Mesenchymal stem cell (in vitro differentiated cells and primary cell): Measurements from ENCODE around the gene HYDIN. TPM values are rescaled to one million over a fixed set of nuclear protein-coding genes. Genes with fewer than 3 reads are reported as not detected.
A peak's percentile ranks its signal among the peaks of the same experiment; 100 is the strongest.

ENCODE experiments used
- DNase-seq: peaks from one replicate; pipeline ENCODE4 v3.0.0-alpha.2; 2013
- H2AFZ ChIP-seq: one replicate; pipeline ENCODE4 v1.6.1; 2013; ENCODE audit warnings: low read depth, mild to moderate bottlenecking, control low read depth, inconsistent platforms, low read length, moderate library complexity
- H2AK5ac ChIP-seq: 2 replicates; pipeline ENCODE4 v1.6.1; 2013; ENCODE audit warnings: low read length, moderate library complexity, mild to moderate bottlenecking, inconsistent platforms; ENCODE audit not compliant: severe bottlenecking
- H2BK120ac ChIP-seq: one replicate; pipeline ENCODE4 v1.6.1; 2013; ENCODE audit warnings: low read depth, mild to moderate bottlenecking, inconsistent platforms, low read length, moderate library complexity
- H2BK12ac ChIP-seq, 2 experiments: one replicate each; pipeline ENCODE4 v1.6.1; 2013; ENCODE audit warnings: inconsistent platforms in 2 of 2, low read length in 2 of 2, mild to moderate bottlenecking in 2 of 2, moderate library complexity in 2 of 2, control low read depth in 1 of 2
- H2BK15ac ChIP-seq: one replicate; pipeline ENCODE4 v1.6.1; 2013; ENCODE audit warnings: mild to moderate bottlenecking, low read depth, inconsistent platforms; ENCODE audit not compliant: poor library complexity, severe bottlenecking
- H2BK5ac ChIP-seq: 2 replicates; pipeline ENCODE4 v1.6.1; 2013; ENCODE audit warnings: low read depth, mild to moderate bottlenecking, low read length, control low read depth, inconsistent platforms; ENCODE audit not compliant: poor library complexity, severe bottlenecking
- H3K14ac ChIP-seq, 2 experiments: one replicate each; pipeline ENCODE4 v1.6.1; 2013; ENCODE audit warnings: inconsistent platforms in 2 of 2, low read length in 2 of 2, control low read depth in 1 of 2, mild to moderate bottlenecking in 1 of 2, moderate library complexity in 1 of 2
- H3K18ac ChIP-seq, 2 experiments: one replicate each; pipeline ENCODE4 v1.6.1; 2013; ENCODE audit warnings: inconsistent platforms in 2 of 2, low read length in 2 of 2, control low read depth in 1 of 2, low read depth in 1 of 2, mild to moderate bottlenecking in 1 of 2
- H3K23ac ChIP-seq, 2 experiments: one replicate each; pipeline ENCODE4 v1.6.1; 2013; ENCODE audit warnings: inconsistent platforms in 2 of 2, low read length in 2 of 2, mild to moderate bottlenecking in 2 of 2, moderate library complexity in 2 of 2, control low read depth in 1 of 2
- H3K27ac ChIP-seq: 2 replicates; pipeline ENCODE4 v1.5.1; 2013; ENCODE audit warnings: mild to moderate bottlenecking, moderate library complexity, low read length, control low read depth, inconsistent platforms; ENCODE audit not compliant: poor library complexity, severe bottlenecking
- H3K27me3 ChIP-seq, 2 experiments: 2 replicates each; pipeline versions ENCODE4 v1.6.1 to v1.7.0; 2013; ENCODE audit warnings: low read length in 2 of 2, mild to moderate bottlenecking in 2 of 2, moderate library complexity in 2 of 2, control low read depth in 1 of 2, inconsistent platforms in 1 of 2; ENCODE audit not compliant: control insufficient read depth in 1 of 2, insufficient read depth in 1 of 2
- H3K36me3 ChIP-seq, 2 experiments: 2 replicates each; pipeline versions ENCODE4 v1.6.1 to v1.7.0; 2013; ENCODE audit warnings: low read length in 2 of 2, control low read depth in 1 of 2, inconsistent platforms in 1 of 2, low read depth in 1 of 2, mild to moderate bottlenecking in 1 of 2; ENCODE audit not compliant: insufficient read depth in 2 of 2, control insufficient read depth in 1 of 2
- H3K4ac ChIP-seq, 2 experiments: one replicate each; pipeline ENCODE4 v1.6.1; 2013; ENCODE audit warnings: inconsistent platforms in 2 of 2, low read length in 2 of 2, mild to moderate bottlenecking in 2 of 2, moderate library complexity in 2 of 2, control low read depth in 1 of 2, low read depth in 1 of 2
- H3K4me1 ChIP-seq: 2 replicates; pipeline ENCODE4 v1.6.1; 2013; ENCODE audit warnings: low read depth, low read length, control low read depth; ENCODE audit not compliant: control insufficient read depth, insufficient read depth
- H3K4me2 ChIP-seq: 2 replicates; pipeline ENCODE4 v1.6.1; 2013; ENCODE audit warnings: low read length, mild to moderate bottlenecking, inconsistent platforms; ENCODE audit not compliant: poor library complexity, severe bottlenecking
- H3K4me3 ChIP-seq, 2 experiments: 2 replicates each; pipeline versions ENCODE4 v1.5.1 to v1.7.0; 2013; ENCODE audit warnings: low read length in 2 of 2, mild to moderate bottlenecking in 2 of 2, control low read depth in 1 of 2, low read depth in 1 of 2; ENCODE audit not compliant: insufficient read depth in 1 of 2
- H3K79me1 ChIP-seq: replicated peaks from 2 replicates; pipeline ENCODE4 v1.6.1; 2013; ENCODE audit warnings: mild to moderate bottlenecking, control low read depth, low read length, inconsistent platforms; ENCODE audit not compliant: poor library complexity, severe bottlenecking
- H3K9ac ChIP-seq: 2 replicates; pipeline ENCODE4 v1.7.0; 2013; ENCODE audit warnings: mild to moderate bottlenecking, low read length, moderate library complexity
- H3K9me3 ChIP-seq: 2 replicates; pipeline ENCODE4 v1.7.0; 2013; ENCODE audit warnings: mild to moderate bottlenecking, low read length; ENCODE audit not compliant: control insufficient read depth
- H4K8ac ChIP-seq: one replicate; pipeline ENCODE4 v1.6.1; 2013; ENCODE audit warnings: inconsistent platforms, mild to moderate bottlenecking, low read length, moderate library complexity
- H4K91ac ChIP-seq: one replicate; pipeline ENCODE4 v1.6.1; 2013; ENCODE audit warnings: mild to moderate bottlenecking, low read length, inconsistent platforms
- WGBS: methylation state at CpG from one replicate; pipeline ENCODE4 v1.1.7; 2013; ENCODE audit warnings: mixed read lengths; 5-methylcytosine and 5-hydroxymethylcytosine counted together
- polyA plus RNA-seq, 2 experiments: library from polyadenylated mRNA; stranded (reverse); fragments of 200-250 nt; gene quantifications; one replicate each; pipeline ENCODE4 v1.2.3, GENCODE V29; 2013

The HYDIN gene
- polyA plus RNA-seq (2013, experiment 1 of 2), result not detected
- not detected for polyA plus RNA-seq (2013, experiment 2 of 2)

DNA sequence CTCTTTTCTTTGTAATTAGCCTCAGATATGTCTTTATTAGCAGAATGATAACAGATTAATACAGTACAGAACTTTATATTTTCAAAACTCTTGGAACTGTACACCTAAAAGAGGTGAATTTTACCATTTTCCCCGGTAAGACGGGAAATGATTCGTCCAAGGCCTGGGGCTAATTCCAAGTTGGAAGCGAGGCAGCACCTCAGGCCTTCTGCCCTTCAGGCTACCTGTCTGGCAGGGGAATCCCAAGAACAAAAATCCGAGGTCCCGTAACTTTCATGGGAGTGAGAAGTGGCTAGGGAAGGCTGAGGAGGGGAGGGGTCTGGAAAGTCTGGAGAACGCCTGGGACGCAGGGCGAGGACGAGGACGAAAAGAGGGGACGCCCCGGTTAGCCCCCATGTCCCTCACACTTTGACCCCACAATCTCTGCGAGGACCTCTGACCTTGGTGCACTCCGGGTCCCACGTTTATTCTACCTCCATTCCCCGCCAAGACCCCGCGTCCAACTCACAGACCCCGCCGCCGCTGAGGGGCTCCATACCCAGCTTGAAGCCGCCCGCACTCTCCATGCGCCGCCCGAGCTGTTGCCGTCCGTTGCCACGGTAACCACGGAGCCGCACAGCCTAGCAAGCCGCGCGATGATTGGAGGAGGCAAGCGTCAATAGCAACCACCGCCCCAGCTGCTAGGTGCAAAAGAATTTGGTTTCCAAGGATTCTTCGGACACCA lies at the start of gene HYDIN:
TSS of gene HYDIN (minus strand) at position 601 of the 724 bp plus-strand sequence. CDS start 43,827 bp downstream, outside the sequence.
- Histone ChIP-seq H3K27ac (no peak within 1 kb of the TSS), H2AFZ (peak within 1 kb of the TSS; percentile 1), H3K9me3 (peaks cover 22% of the 10 kb centered on the region), H3K9ac (peak within 1 kb of the TSS; percentile 48), H3K4me3 (peak within 1 kb of the TSS; percentile 16 to 24), H4K8ac (no peak within 1 kb of the TSS), H3K79me1 (no peaks in the 10 kb centered on the region), H2BK15ac (no peak within 1 kb of the TSS), H3K4me2 (peak within 1 kb of the TSS; percentile 3), H3K18ac (no peak within 1 kb of the TSS), H3K36me3 (no peaks in the 10 kb centered on the region), H3K4ac (no peak within 1 kb of the TSS), H3K14ac (no peak within 1 kb of the TSS), H3K4me1 (peaks cover 2% of the 10 kb centered on the region), H4K91ac (no peak within 1 kb of the TSS), H2BK5ac (no peak within 1 kb of the TSS), H2BK12ac (no peak within 1 kb of the TSS), H2BK120ac (no peak within 1 kb of the TSS), H3K23ac (peak within 1 kb of the TSS in 1 of 2 experiments; percentile 35), H2AK5ac (no peak within 1 kb of the TSS), H3K27me3 (no peaks in the 10 kb centered on the region)
- WGBS, result 12% methylated on average over 34 of the region's 38 CpGs
- peak; percentile 27 for DNase-seq

DNA sequence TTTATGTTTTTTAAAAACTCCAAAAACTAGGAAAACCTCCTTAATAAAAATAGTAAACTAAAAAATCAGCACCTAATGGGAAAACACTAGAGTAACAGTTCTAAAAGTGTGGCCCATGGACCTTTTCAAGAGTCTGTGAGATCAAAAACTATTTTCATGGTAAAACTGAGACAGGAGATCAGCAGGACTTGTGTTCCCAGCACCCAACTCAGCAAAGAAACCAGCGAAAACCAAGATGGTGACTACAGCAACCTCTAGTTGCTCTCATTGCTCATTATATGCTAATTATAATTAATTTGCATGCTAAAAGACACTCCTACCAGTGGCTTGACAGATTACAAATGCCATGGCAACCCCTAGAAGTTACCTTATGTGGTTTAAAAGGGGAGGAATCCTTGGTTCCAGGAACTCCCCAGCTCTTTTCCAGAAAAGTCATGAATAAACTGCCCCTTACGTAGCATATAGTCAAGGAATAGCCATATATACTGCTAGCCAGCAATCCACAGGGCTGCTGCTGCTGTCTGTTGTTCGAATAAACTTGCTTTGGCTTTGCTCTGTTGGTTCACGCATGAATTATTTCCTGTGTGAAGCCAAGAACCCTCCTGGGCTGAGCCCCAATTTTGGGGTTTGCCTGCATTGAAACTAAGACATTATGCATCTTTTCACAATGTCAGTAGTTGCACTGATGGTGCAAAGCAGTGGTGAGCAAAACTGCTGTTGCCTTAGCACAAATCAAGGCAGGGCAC lies 46.2 kb upstream of the HYDIN start:
- no peaks in the 10 kb centered on the region for H3K36me3 ChIP-seq
- no peak overlapping the region for H2AK5ac ChIP-seq
- H3K23ac ChIP-seq, result no peak overlapping the region
- H3K4me2 ChIP-seq, result no peak overlapping the region
- no peaks in the 10 kb centered on the region for H3K79me1 ChIP-seq
- H4K91ac ChIP-seq, result no peak overlapping the region
- no peaks in the 10 kb centered on the region for H3K27me3 ChIP-seq
- no peak overlapping the region for H2BK12ac ChIP-seq
- H4K8ac ChIP-seq, result no peak overlapping the region
- no peak overlapping the region for H3K4ac ChIP-seq
- H2BK5ac ChIP-seq, result no peak overlapping the region
- H2AFZ ChIP-seq, result no peak overlapping the region
- no peak overlapping the region for H2BK120ac ChIP-seq
- H2BK15ac ChIP-seq, result no peak overlapping the region
- no peak overlapping the region for H3K27ac ChIP-seq
- peaks cover 8% of the 10 kb centered on the region for H3K9me3 ChIP-seq
- H3K18ac ChIP-seq, result no peak overlapping the region
- H3K4me1 ChIP-seq, result no peaks in the 10 kb centered on the region
- 81% methylated on average over 3 of the region's 4 CpGs for WGBS
- DNase-seq, result no peak
- H3K14ac ChIP-seq, result no peak overlapping the region
- no peak overlapping the region for H3K4me3 ChIP-seq
- no peak overlapping the region for H3K9ac ChIP-seq

DNA sequence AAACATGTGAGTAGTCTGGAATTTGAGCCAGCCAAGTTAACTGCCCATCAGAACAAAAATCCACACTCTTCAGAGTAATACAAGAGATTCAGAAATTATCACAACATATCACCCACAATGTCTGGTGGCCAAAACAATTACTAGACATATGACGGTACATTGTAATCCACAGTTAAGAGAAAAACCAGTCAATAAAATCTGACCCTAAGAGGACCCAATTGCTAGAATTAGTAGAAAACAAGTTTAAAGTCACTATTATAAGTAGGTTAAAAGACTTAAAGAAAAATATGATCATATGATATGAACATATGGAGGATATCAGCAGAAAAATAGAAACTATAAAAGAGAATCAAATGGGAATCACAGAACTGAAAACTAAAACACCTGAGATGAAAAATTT lies 42.9 kb upstream of the HYDIN start:
- Histone ChIP-seq H3K27me3 (no peaks in the 10 kb centered on the region), H2BK120ac (no peak overlapping the region), H2AK5ac (no peak overlapping the region), H3K4me1 (no peaks in the 10 kb centered on the region), H4K8ac (no peak overlapping the region), H3K27ac (no peak overlapping the region), H2BK5ac (no peak overlapping the region), H3K79me1 (no peaks in the 10 kb centered on the region), H3K36me3 (no peaks in the 10 kb centered on the region), H3K18ac (no peak overlapping the region), H3K14ac (no peak overlapping the region), H3K9me3 (peaks cover 8% of the 10 kb centered on the region), H4K91ac (no peak overlapping the region), H3K4me3 (no peak overlapping the region), H3K4ac (no peak overlapping the region), H2AFZ (no peak overlapping the region), H3K4me2 (no peak overlapping the region), H3K23ac (no peak overlapping the region), H3K9ac (no peak overlapping the region), H2BK15ac (no peak overlapping the region), H2BK12ac (no peak overlapping the region)
- WGBS, result no CpG with 5 or more reads among the region's 1 CpG
- no peak for DNase-seq

DNA sequence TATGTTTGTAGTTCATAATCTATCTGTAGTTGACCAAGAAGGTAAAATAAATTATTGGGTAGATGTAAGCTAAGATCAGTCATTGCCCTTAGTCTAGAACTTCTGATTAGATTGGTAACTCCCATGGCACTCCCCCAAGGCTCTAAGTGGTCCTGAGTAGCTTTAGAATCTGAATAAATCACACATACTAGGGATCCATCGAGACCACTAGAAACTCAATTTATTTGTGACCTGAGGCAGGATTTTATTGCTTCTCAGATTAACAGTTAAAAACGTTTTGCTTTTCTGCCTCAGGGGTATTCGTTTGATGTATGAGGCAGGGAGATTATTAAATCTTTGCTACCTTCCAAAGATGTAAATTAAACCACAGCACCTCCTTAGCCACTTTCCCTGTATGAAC lies 33.8 kb upstream of the HYDIN start:
- no peak overlapping the region for H3K4ac ChIP-seq
- H3K4me2 ChIP-seq, result no peak overlapping the region
- WGBS, result 83% methylated on average over 1 of the region's 3 CpGs
- H3K4me3 ChIP-seq, result no peak overlapping the region
- no peak overlapping the region for H3K27ac ChIP-seq
- H3K9ac ChIP-seq, result no peak overlapping the region
- H3K18ac ChIP-seq, result no peak overlapping the region
- no peaks in the 10 kb centered on the region for H3K27me3 ChIP-seq
- H3K23ac ChIP-seq, result no peak overlapping the region
- H3K9me3 ChIP-seq, result no peaks in the 10 kb centered on the region
- H3K14ac ChIP-seq, result no peak overlapping the region
- H3K4me1 ChIP-seq, result no peaks in the 10 kb centered on the region
- no peak overlapping the region for H2AK5ac ChIP-seq
- no peak overlapping the region for H2BK5ac ChIP-seq
- H2BK120ac ChIP-seq, result no peak overlapping the region
- no peaks in the 10 kb centered on the region for H3K79me1 ChIP-seq
- H4K91ac ChIP-seq, result no peak overlapping the region
- H2AFZ ChIP-seq, result no peak overlapping the region
- no peaks in the 10 kb centered on the region for H3K36me3 ChIP-seq
- H2BK15ac ChIP-seq, result no peak overlapping the region
- H2BK12ac ChIP-seq, result no peak overlapping the region
- H4K8ac ChIP-seq, result no peak overlapping the region
- DNase-seq, result no peak
